Thyroid gland (tissue), 4 donors: ENCODE results near the gene PADI3.

Source experiments
- CTCF ChIP-seq, 6 experiments: fragments of 200-600 bp in 3 of 6; fragments of 450-650 bp in 3 of 6; sonication (generic) in 3 of 6; IDR thresholded peaks; one replicate each; pipeline ENCODE4 v1.5.1; 2016 to 2019; ENCODE audit warnings: antibody characterized with exemption in 6 of 6, mild to moderate bottlenecking in 2 of 6, inconsistent platforms in 1 of 6, moderate library complexity in 1 of 6
- POLR2A ChIP-seq, 2 donors: fragments of 450-650 bp; IDR thresholded peaks; one replicate each; pipeline ENCODE4 v1.6.1; 2017; ENCODE audit warnings: antibody characterized with exemption in 2 of 2, mild to moderate bottlenecking in 2 of 2, moderate library complexity in 1 of 2

GRCh38 chr1:17227358-17227915 is 21.5 kb upstream of the PADI3 start:
- TF ChIP-seq POLR2A (IDR thresholded peaks at IDR 0.05) (no peak), CTCF (IDR thresholded peaks at IDR 0.05) (no peak)
